A549 (cell line): Measurements from ENCODE around the gene LHB.

Source experiments
- CHD4 ChIP-seq: fragments of 200-600 bp; sonication (generic); IDR thresholded peaks from 2 replicates; pipeline ENCODE4 v1.6.1; 2016; ENCODE audit warnings: antibody characterized with exemption, mild to moderate bottlenecking, borderline replicate concordance
- POLR2A ChIP-seq: IDR thresholded peaks from 2 replicates; pipeline ENCODE4 v1.6.1; 2012; ENCODE audit warnings: mild to moderate bottlenecking, low read length
- TF ChIP-seq, protein P1 (sequence below): fragments of >200 bp; sonication (Bioruptor Twin); formaldehyde crosslinking; IDR thresholded peaks from 3 replicates; pipeline ENCODE4 v1.5.1; 2016
- TF ChIP-seq, protein P2 (sequence below): fragments of 200-600 bp; sonication (generic); IDR thresholded peaks from 2 replicates; pipeline ENCODE4 v1.6.1; 2016; ENCODE audit warnings: antibody characterized with exemption, mild to moderate bottlenecking, moderate library complexity

DNA sequence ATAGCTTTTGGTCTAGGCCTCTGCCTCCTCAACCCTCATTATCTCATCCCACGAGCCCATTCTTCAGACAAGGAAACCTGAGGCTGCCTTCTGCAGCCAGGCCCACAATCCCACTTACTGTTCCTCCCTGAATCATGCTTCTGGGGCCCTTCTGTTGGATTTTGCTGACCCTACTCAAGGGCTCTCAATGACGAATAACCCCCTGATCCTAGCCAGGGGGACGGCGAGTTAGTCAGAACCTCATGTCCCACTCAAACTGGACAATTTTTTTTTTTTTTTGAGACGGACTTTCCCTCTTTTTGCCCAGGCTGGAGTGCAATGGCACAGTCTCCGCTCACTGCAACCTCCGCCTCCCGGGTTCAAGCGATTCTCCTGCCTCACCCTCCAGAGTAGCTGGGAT, 5.2 kb upstream of the LHB start:
- TF ChIP-seq, protein P1, sequence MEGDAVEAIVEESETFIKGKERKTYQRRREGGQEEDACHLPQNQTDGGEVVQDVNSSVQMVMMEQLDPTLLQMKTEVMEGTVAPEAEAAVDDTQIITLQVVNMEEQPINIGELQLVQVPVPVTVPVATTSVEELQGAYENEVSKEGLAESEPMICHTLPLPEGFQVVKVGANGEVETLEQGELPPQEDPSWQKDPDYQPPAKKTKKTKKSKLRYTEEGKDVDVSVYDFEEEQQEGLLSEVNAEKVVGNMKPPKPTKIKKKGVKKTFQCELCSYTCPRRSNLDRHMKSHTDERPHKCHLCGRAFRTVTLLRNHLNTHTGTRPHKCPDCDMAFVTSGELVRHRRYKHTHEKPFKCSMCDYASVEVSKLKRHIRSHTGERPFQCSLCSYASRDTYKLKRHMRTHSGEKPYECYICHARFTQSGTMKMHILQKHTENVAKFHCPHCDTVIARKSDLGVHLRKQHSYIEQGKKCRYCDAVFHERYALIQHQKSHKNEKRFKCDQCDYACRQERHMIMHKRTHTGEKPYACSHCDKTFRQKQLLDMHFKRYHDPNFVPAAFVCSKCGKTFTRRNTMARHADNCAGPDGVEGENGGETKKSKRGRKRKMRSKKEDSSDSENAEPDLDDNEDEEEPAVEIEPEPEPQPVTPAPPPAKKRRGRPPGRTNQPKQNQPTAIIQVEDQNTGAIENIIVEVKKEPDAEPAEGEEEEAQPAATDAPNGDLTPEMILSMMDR = no peak
- TF ChIP-seq, protein P2, sequence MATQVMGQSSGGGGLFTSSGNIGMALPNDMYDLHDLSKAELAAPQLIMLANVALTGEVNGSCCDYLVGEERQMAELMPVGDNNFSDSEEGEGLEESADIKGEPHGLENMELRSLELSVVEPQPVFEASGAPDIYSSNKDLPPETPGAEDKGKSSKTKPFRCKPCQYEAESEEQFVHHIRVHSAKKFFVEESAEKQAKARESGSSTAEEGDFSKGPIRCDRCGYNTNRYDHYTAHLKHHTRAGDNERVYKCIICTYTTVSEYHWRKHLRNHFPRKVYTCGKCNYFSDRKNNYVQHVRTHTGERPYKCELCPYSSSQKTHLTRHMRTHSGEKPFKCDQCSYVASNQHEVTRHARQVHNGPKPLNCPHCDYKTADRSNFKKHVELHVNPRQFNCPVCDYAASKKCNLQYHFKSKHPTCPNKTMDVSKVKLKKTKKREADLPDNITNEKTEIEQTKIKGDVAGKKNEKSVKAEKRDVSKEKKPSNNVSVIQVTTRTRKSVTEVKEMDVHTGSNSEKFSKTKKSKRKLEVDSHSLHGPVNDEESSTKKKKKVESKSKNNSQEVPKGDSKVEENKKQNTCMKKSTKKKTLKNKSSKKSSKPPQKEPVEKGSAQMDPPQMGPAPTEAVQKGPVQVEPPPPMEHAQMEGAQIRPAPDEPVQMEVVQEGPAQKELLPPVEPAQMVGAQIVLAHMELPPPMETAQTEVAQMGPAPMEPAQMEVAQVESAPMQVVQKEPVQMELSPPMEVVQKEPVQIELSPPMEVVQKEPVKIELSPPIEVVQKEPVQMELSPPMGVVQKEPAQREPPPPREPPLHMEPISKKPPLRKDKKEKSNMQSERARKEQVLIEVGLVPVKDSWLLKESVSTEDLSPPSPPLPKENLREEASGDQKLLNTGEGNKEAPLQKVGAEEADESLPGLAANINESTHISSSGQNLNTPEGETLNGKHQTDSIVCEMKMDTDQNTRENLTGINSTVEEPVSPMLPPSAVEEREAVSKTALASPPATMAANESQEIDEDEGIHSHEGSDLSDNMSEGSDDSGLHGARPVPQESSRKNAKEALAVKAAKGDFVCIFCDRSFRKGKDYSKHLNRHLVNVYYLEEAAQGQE = no peak
- TF ChIP-seq POLR2A (no peak), CHD4 (no peak)
